Right forelimb (tissue), 1 donor: Measurements from ENCODE around the gene COPZ1.

Experiments used
- DNase-seq: peaks from one replicate; pipeline ENCODE4 v3.0.0-alpha.2; 2018

COPZ1 gene

DNA sequence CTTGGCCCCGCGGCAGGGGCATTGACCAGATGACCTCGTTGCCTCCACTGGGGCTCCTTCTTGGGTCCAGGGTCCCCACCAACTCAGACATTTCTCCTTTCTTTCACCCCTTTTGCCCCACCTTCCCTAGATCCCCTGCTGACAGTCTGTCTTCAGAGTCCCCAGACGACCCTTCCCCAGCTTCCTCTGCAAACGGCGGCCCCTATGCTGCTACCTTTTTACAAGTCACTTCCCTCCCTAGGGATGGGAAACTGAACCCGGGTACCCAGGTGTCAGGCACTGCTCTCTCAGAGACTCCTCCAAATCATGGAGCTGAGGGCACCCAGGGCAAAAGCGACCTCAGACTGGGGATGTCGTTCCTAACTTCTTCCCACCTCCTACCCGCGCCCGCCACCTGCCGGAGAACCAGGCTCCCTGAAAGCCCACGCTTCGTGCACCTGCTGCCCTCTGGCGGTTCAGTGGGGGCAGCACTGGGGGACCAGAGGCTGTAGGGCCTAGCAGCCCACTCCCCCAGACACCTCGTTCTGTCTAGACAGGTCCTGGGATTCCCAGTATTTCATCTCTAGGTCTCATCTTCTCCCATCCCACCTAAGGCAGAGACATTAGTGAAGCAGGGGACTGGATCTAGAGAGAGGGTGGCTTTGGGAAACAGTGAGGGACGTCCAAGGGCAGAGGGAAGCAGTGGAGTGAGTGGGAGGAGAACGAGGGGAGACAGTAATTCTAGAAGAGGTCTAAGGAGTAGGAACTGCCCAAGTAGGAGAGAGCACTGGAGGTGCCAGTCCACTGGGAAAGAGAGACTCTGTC is 54.7 kb downstream of the COPZ1 start:
- DNase-seq, result peak; percentile 95

DNA sequence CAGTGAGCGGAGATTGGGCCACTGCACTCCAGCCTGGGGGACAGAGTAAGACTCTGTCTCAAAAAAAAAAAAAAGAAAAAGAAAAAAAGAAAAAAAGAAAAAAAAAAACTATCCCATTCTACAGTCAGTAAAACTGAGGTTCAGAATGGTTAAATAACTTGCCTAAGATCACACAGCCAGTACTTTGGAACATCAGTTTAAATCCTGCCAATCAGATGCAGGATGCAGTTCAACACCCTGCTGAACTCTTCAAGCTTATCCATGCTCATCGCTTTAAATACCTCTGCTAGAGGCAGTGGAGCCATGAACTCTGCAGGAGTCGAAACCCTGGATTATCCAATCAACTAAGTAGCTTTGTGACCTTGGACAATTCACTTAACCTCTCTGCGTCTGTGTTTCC is 56.2 kb downstream of the COPZ1 start:
- DNase-seq, result no peak

DNA sequence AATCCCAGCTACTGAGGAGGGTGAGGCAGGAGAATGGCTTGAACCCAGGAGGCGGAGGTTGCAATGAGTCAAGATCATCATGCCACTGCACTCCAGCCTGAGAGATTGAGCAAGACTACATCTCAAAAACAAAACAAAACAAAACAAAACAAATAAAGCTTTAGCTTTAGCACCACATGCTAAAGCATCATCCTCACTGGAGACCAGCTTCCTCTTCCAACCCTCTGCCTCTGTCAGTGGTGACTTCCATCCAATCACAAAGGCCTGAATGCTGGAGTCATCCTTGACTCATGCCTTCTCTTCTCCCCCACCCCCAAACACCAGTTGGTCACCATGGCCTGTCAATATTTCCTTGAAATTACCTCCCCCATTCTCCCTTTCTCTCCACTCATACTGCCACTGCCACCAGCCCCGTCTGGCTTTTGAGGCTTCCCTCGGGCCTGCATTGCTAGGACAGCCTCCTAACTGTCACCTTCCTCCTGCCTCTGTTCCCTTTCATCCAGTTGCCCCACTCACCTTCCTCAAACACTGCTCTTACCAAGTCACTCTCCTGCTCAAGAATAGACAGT is 58.2 kb downstream of the COPZ1 start:
- DNase-seq, result no peak

DNA sequence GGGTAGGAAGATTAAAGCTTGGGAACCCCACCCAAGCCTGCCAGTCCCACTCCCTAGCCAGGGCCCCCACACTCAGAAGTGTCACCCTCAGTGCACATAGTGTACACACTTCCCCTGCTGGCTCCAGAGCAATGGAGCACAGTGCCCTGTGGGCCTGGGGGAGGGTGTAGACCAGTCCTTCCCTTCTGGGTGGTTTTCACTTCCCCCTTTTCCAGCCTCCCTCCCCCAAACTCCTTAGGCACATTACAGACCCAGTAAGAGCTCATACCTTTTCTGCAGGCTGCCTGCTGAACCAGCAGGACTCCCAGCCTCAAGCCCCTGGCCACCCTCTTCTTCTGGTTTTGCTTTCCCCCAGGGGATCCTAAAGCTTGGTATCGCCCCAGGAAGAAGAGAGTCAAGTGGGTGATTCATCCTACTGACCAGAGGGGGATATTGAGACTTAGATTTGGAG is 59.7 kb downstream of the COPZ1 start, which contains the start of gene ZNF385A:
TSS of gene ZNF385A (minus strand) at position 143 of the 451 bp plus-strand sequence. CDS start 219 bp downstream, outside the sequence.
- no peak for DNase-seq

DNA sequence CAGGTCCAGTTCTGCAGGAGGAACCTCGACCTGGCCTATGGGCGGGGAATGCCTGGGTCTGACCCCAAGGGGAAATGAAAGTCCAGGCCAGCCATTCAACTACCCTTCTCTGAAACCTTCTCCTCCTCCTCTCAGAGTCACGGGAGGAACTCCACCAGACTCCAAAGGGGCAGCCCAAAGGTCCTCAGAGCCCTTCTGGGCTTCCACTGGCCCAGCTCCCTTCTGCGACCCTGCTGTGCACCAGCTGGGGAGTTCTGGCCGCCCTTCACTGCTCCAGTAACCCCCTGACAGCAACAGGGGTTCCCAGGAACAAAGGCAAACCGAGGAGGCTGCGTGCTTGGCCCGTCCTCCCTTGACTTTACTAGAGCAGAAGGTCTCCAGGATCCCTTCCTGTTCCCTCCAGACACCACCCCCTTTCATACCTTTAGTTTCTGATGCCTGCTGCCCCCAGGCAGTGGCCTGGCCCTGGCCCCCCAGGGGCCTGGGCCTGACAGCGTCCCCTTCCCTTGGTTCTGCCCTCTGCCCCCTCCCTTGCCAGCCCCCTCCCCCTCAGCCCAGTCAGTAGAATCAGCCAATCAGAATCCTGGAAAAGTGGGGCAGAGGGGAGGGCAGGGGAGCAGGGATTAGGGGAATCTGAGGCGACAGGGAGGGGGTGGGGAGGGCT is 60.5 kb downstream of the COPZ1 start:
- no peak for DNase-seq

DNA sequence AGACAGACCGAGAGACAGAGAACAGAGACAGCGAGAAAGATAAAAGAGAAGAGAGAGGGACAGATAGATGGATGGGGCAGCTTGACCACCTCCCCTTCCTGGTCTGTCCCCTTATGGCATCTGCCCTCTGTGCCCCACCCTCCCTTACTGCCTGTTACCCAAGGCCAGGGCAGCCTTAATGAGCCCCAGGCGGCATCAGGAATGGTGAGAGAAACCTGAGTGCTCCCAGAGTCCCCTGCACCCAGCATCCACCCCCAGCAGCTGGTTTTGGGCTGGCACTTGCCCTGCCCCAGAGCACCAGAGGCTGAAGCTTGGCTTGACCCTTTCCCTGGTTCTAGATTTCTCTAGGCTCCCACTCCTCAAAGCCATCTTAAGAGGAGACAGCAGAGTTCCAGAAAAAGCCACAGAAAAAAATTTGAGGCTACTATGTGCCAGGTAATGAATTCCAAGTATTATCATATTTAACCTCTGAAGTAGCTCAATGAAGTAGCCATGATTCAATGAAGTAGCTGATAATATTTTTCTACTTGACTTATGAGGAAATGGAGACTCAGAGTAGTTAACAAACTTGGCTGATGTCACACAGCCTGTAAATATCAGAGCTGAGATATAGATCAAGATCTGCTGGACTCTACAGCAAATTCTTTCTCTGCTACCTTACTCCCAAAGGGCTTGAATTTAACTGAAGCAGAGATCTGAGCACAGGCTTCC is 61.6 kb downstream of the COPZ1 start:
- no peak for DNase-seq

DNA sequence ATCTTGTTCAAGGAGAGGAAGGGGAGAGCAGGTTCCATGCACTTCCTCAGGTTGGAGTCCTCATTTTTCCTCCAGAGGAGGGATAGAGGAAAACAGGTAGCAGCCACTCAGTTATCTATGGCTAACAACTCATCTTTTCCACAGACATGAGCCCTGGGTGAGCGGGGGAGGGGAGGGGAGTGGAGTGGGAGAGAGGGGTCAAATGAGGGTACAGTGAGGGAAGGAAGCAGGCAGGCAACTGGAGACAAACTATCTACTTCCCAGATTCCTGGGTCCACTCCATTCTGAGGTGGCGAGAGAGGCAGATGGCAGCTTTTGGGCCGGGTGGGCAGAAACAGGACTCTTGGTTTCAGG is 62.2 kb downstream of the COPZ1 start:
- no peak for DNase-seq

DNA sequence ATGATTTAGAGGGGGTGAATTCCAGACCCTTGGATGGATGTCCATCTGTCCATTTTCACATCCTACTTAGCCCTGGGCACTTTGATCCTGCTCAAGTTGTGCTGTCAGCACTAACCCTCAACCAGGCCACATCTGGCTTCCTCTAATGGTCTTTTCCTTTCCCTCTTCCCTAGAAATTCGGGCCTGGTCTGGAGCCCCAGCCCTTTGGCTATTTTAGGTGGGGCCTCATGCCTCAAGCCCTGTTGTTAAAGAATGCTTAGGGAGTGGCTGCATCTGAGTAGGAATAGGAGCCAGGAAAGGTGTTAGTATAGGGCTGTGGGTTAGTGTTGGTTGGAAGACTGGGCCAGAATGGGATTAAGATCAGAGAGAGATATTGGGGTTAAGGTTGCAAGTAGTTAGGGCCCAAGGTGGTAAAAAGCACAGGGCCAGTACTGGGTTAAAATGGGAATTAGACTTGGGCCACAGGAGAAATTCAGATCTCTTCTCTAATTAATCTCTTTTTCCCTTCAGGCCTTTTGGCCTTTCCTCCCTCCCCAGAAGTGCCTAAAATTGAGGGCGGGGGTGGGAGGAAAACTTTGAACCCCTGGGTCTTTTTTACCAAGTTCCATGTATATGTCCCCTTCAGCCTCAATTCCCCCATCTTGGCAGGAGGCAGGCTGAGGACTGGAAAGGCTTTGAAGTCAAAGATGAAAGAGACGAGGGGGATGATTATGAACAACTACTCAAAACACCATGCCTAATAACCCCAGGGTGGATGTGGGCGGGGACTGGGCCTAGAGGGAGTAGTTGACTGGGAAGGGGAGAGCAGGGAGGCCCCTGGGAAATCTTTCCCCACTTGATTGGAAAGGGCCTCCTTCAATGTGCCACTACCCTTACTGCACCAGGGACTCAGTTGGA is 63.6 kb downstream of the COPZ1 start:
- no peak for DNase-seq

DNA sequence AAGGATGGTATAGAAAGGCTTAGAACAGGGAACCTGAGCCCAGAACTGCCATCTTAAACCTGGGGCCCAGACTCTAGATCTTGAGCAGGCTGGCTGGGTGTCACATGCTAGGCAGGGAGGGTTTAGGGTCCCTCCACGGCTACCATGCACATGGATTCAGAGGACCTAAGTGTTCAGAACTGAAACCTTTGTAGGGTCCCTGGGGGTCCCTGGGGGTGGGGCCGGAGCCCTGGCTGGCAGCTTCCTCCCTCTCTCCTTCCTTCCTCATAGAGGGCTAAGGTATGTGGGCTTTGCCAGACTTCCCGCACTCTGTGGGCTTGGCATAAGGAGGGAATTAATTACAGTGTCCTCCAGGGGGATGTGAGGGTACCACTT is 64.2 kb downstream of the COPZ1 start:
- DNase-seq, result no peak

DNA sequence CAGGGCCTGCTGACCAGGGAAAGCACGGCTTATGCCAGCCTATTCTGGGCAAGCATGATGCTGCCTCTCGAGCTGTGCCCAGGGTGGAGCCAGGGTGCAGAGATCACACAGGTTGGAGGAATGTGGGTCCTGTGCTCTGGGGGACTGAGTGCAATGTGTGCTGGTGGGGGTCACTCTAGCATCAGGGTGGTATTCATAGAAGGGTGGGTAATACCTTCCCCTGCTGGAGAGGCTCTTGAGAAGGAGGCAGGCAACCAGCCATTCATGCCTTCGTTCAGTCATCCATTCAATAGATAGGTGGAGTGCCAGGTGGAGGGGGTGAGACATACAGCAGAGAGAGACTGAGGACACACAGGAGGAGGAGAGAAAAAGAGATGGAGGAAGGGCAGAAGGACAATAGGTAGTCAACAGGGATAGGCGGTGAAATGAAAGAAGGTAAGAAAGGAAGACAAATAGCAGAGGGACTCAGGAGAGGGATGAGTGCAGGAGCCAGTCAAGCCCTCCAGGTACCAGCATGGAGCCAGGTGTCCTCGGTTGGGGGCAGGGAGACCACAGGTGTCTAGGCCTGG is 64.8 kb downstream of the COPZ1 start:
- DNase-seq, result no peak

DNA sequence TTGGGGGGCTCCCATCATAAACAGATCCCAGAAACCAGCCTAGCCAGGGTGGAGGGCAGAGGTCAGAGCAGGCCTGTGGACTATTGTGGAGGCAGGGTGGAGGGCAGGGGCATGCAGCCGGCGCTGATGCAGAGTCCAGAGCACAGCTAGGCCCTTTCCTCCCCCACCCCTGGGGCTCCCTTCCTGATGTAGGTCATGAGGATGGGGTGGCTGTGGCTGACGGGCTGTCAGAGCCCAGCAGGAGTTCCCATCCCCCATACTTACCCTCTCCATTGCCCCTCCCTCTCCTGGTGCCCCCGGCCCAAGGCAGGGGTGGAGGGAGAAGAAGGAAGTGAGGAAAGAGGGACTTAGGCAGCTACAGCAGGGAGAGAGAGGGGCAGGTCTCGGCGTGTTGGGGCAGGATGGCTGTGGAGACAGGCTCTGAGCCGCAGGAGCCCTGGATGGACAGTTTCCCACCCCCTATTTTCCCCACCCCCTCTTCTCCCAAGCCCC is 65.3 kb downstream of the COPZ1 start:
- no peak for DNase-seq

DNA sequence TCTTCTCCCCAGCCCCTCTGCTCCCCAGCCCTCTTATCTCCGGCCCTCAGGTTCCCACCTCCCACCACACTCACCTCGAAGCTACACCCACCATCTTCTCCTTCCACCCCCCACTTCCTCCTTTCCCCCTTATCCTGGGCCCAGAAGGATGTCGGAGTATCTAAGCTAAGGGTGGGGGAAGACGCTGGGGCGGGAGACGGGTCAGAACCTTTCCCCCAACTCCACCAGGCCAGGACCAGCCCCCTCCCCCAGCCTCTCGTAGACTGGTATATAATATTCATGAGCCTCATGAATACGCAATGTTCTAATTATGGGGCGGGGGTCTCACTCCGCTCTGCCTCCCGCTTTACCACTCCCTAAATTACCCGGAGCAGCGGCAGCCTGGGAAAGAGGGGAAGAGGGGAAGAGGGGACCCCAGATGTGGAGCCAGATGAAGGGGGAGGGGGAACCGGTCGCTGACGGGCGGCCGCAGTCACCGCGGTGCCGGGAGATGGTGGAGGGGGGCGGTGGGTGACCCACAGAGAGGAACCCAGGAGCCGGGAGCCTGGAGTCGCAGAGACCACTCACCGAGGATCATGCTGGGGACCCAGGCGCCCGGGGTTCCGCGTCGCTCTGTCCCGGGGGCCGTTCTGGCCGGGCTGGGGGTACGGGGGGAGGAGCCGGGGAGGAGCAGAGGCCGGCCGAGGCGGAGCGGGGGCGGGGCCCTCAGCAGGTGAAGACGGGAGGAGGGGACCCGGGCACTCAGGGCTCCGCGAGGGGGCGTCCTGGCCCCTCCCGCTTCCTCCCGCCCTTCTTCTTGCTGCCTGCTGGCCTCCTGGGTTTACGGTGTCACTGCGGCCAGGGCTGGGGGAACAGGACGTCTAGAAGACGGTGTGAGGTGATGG is 66.0 kb downstream of the COPZ1 start:
- no peak for DNase-seq

DNA sequence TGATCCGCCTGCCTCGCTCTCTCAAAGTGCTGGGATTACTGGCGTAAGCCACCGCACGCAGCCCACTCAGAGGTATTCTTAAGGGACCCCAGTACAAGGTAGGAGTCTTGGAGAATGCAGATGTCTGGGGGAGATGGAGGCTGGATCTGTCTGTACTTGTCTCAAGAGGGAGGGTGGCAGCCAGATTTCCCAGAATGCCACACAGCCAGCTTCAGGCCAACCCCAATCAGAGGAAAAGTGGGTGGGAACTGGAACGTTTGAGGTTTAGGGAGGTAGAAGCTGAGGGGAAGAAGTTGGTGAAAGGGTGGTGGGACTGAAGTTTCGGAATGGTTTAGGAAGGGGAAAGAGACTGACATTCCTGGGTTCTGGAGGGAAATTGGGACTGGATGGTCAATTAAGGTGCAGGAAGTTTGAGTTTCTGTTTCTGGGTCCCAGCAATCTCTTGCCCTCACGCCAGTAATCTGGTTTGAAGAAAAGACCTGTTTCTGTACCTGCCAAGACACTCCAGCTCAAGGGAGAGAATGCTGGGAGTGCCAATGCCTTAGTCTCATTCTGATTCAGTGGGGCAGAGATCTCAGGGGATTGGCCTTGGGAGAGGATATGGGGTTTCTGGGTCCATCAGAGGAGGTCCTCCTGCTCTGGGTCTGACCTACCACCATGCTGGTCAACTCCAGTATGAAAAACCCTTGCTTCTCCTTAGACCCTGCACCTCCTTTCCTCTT is 67.7 kb downstream of the COPZ1 start:
- no peak for DNase-seq

DNA sequence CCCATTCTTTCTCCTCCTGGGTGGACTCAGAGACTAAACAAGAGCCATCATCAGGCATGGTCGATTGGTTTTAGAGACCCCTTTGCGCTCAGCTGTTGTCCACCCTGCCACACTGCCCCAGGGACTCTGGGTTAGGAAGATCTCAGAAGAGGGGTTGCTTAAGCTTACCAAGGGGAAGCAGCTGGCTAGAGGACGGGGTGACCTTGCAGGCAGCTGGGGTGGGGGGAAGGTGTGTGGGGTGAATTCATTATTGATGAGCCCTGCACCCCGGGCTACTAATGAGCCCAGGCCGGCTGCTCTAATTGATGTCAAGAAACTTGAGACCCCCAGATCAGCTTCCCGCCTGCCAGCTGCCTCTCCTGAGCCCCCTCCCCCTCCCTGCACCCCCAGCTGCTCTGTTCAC is 68.3 kb downstream of the COPZ1 start:
- DNase-seq, result no peak

DNA sequence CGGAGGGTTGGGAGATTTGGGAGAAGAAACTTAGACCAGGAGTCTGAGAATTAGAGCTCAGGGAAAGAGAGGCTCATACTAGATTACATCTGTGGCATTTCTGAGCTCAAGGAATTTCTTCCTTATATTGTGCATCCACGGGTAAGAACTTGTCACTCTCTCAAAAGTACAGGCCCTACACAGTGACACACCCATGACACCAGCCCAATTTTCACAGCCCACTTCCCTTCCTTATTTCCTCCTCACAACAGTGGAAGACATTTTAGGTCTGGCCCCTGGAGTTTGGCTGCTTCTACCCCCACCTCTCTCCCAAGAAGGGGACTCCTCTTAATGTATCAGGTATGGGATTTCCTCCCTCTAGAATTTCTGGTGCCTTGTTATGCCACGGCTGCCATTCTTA is 68.8 kb downstream of the COPZ1 start:
- DNase-seq, result no peak

DNA sequence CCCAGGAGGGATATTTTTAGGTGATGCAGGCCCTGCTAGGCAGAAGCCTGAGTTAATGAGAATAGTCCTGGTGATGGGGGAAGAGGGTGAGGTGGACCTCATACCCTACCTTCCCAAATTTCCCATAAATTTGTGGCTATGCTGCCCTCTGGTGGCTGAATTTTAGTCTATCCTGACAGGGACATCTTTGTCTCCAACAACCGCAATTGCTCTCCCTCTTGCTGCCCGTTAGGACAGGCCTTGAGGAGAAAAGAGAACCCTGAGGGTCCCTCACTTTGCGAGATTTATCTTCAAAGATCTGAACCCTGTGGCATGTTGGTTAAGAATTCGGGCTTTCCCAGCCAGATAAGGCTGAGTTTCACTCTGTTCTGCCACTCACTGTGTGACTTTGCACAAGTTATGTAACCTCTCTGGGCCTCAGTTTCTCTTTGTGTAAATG is 69.4 kb downstream of the COPZ1 start:
- no peak for DNase-seq

DNA sequence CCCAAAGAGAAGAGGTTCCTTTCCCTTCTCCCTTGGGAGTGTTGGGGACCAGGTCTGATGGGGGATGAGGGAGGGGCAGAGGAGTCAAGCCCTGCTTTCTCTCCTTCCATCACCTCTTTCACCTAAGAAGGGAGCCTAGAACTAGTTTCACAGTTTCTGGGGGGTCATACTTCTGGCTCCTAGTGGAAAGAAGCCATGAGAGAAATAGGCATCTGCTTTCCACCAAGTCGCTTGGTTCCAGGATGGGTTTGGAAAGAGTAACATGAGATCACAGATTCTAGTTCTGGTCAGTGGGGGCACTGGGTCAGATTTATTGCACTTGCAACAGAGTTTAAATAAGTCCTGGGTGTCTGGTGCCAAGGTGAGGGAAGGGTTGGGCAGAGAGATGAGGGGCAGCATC is 70.1 kb downstream of the COPZ1 start:
- no peak for DNase-seq

DNA sequence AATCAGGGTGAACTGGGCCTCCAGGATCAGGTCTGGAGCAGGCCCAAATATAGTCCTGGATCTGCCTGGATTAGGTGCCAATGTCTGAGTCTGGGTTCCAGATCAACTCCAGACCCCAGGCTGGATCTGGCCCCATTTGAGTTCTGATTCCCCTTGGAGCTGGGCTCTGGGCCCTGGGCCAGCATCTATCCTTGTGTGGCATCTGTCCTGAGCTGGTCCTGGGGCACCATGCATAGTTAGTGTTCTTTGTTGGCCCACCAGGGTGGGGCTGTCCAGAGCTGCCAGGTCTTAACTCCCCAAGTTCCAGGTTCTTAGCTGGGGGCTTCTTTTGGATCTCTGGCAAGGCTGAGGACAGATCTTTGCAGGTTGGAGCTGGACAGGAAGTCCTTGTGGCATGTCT is 70.6 kb downstream of the COPZ1 start:
- DNase-seq, result no peak

DNA sequence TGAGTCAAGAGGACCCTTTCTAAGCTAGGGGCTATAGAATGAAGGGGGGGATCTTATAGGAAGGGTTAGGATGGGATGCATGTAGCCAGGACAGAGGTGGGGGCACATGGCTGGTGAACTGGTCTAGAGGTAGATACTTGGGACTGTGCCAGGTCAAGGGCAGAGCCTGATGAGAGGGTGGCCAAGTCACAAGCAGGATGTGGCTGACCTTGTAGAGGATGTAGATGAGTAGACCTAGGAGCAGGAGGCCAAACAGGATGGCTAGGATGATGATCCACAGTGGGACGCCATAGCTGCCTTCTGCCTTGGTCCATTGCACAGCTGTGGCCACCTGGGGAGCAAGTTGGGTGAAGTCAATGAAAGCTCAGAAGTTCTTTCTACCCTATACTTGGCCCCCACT is 72.2 kb downstream of the COPZ1 start:
- DNase-seq, result no peak

DNA sequence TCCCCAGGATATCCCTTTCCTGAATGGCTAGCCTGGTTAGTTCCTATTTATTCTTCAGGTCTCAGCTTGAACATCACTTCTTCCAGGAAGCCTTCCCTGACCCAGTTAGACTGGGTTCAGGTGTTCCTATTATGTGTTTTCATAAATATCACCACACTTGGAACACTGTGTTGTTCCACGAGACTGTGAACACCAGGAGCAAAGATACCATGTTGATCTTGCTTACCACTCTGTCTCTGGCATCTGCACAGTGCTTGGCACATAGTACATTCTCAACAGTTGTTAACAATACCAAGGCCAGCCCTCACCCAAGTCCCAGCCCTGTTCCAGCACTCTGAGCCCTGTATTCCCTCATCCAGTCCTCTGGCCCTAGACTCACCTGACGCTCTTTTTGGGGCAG is 73.3 kb downstream of the COPZ1 start:
- DNase-seq, result no peak
